Measurements from ENCODE around the gene KHDC4. TPM values are rescaled to one million over a fixed set of nuclear protein-coding genes. Genes with fewer than 3 reads are reported as not detected.

The KHDC4 gene
- total and polyA plus RNA-seq, 2 of the 4 experiments (the other 2 are of a cell fraction): 28.0 to 29.9 TPM

DNA sequence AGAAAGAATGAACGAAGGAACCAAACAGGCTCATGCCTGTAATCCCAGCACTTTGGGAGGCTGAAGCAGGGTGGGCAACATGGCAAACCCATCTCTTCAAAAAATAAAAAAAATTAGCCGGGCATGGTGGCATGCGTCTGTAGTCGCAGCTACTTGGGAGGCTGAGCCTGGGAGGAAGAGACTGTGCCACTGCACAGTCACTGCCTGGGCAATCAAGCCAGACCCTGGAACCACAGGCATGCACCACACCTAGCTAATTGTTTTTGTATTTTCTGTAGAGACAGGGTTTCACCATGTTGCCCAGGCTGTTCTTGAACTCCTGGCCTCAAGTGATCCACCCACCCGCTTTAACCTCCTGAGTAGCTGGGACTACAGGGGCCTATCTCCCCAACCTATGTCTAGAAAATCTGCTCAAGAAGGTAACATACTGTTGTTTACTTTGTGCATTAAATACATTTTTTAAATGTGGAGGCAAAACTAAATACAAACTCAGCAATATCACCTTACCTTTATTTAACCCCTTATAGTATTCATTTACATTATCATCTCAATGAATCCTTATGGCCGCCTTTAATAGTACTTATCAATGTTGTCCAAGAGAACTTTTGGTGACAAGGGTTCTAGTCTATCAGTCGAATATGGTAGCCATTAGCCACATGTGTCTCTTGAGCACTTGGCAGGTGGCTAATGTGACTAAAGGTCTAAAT is 2.7 kb downstream of the KHDC4 start:
- peaks cover 47% of the 10 kb centered on the region for H4K20me1 ChIP-seq (ENCODE audit: insufficient read depth, low read length)
- no peak overlapping the region for H3K18ac ChIP-seq (ENCODE audit: low read depth, low read length)
- in situ Hi-C loops (cut with MboI; ENCODE audit: low sequenced_read_pairs): no loop called here
- H3K4ac ChIP-seq (ENCODE audit: low read depth, low read length): no peak overlapping the region
- no peak overlapping the region for H2BK5ac ChIP-seq (ENCODE audit: low read depth, low read length, poor library complexity, severe bottlenecking)
- H3K27ac ChIP-seq (ENCODE audit: insufficient read depth, low read length): no peak overlapping the region
- H3K4me2 ChIP-seq (ENCODE audit: low read depth, low read length): peak overlapping the region; percentile 23; the same call in 1 of the 2 replicates
- H2AFZ ChIP-seq (replicated peaks; ENCODE audit: low read length, poor library complexity): no peak overlapping the region
- no peaks in the 10 kb centered on the region for H3K9me3 ChIP-seq (ENCODE audit: control insufficient read depth, insufficient read depth, low read length)
- DNase-seq (no peak), ATAC-seq (ENCODE audit: low read depth) (no peak)
- peaks cover 49% of the 10 kb centered on the region for H3K36me3 ChIP-seq (ENCODE audit: control insufficient read depth, insufficient read depth, low read length)
- intact Hi-C loops (cut with micrococcal nuclease): no loop called here
- H2AK5ac ChIP-seq (ENCODE audit: low read depth, low read length): no peak overlapping the region
- H3K14ac ChIP-seq (replicated peaks; ENCODE audit: low read depth, low read length): no peak overlapping the region
- CTCF ChIA-PET: no interaction called here
- H3K9me1 ChIP-seq (ENCODE audit: insufficient read depth, low read length): 0 out of 2 replicates have a peak, but pooled peaks cover 2% of the 10 kb centered on the region
- no peak overlapping the region for H4K91ac ChIP-seq (ENCODE audit: insufficient read depth, low read depth, low read length)
- no peak overlapping the region for H4K5ac ChIP-seq (ENCODE audit: low read depth, low read length)
- no peak overlapping the region for H3K23ac ChIP-seq (ENCODE audit: low read depth, low read length)
- H3K9ac ChIP-seq (ENCODE audit: low read depth, low read length): 0 out of 2 replicates have a peak overlapping the region, but pooled peaks have one; percentile 6
- TF ChIP-seq RCOR1 (IDR thresholded peaks at IDR 0.05; ENCODE audit: insufficient replicate concordance, low read length): no peak
- TF ChIP-seq RAD21 (IDR thresholded peaks at IDR 0.05; ENCODE audit: low read length): no peak
- no peak for TF ChIP-seq SMC3 (IDR thresholded peaks at IDR 0.05; ENCODE audit: low read depth, low read length)
- no peak for TF ChIP-seq CEBPB (IDR thresholded peaks at IDR 0.05; ENCODE audit: low read depth, low read length)
- TF ChIP-seq, protein P1, sequence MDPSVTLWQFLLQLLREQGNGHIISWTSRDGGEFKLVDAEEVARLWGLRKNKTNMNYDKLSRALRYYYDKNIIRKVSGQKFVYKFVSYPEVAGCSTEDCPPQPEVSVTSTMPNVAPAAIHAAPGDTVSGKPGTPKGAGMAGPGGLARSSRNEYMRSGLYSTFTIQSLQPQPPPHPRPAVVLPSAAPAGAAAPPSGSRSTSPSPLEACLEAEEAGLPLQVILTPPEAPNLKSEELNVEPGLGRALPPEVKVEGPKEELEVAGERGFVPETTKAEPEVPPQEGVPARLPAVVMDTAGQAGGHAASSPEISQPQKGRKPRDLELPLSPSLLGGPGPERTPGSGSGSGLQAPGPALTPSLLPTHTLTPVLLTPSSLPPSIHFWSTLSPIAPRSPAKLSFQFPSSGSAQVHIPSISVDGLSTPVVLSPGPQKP (IDR thresholded peaks at IDR 0.05; ENCODE audit: borderline replicate concordance, low read depth, low read length): no peak
- TF ChIP-seq NFE2L2 (IDR thresholded peaks at IDR 0.05; ENCODE audit: low read depth, low read length): no peak
- no peak for TF ChIP-seq POLR2A (IDR thresholded peaks at IDR 0.05; ENCODE audit: low read depth, low read length)
- no peak for TF ChIP-seq CTCF (conservative IDR thresholded peaks at IDR 0.05; ENCODE audit: low read depth, low read length)
- TF ChIP-seq MXI1 (IDR thresholded peaks at IDR 0.05; ENCODE audit: borderline replicate concordance, low read depth, low read length): no peak
- TF ChIP-seq MAZ (IDR thresholded peaks at IDR 0.05; ENCODE audit: borderline replicate concordance, low read depth, low read length): no peak
- TF ChIP-seq, protein P2, sequence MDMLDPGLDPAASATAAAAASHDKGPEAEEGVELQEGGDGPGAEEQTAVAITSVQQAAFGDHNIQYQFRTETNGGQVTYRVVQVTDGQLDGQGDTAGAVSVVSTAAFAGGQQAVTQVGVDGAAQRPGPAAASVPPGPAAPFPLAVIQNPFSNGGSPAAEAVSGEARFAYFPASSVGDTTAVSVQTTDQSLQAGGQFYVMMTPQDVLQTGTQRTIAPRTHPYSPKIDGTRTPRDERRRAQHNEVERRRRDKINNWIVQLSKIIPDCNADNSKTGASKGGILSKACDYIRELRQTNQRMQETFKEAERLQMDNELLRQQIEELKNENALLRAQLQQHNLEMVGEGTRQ (IDR thresholded peaks at IDR 0.05; ENCODE audit: low read depth, low read length): no peak
- TF ChIP-seq FOS (IDR thresholded peaks at IDR 0.05; ENCODE audit: low read depth, low read length): no peak
- no peak for TF ChIP-seq BHLHE40 (IDR thresholded peaks at IDR 0.05; ENCODE audit: low read depth, low read length)
- POLR2A ChIA-PET (ENCODE audit: unreplicated experiment): no interaction called here
- no peak overlapping the region for H2BK15ac ChIP-seq (ENCODE audit: low read depth, low read length)
- peaks cover 11 to 54% of the 10 kb centered on the region in 2 experiments; a peak in 3 of 4 replicates for H3K79me1 ChIP-seq (ENCODE audit: low read depth in 1 of 2, low read length in 2 of 2)
- 100% methylated on average over 1 of the region's 7 CpGs; no CpG with 5 or more reads in 1 of the 2 experiments for WGBS, 2 experiments (ENCODE audit: extremely low coverage in 2 of 2, insufficient read length in 1 of 2)
- H4K8ac ChIP-seq (ENCODE audit: low read depth in 2 of 2, low read length in 2 of 2): no peak overlapping the region
- no peak overlapping the region for H2AK9ac ChIP-seq (replicated peaks; ENCODE audit: low read depth, low read length, poor library complexity)
- H3K4me1 ChIP-seq (ENCODE audit: control insufficient read depth, insufficient read depth, low read length): peaks cover 7% of the 10 kb centered on the region; the same call in 1 of the 2 replicates
- H2BK20ac ChIP-seq (ENCODE audit: low read depth, low read length): no peak overlapping the region
- H3K27me3 ChIP-seq (ENCODE audit: control insufficient read depth, insufficient read depth, low read length): no peaks in the 10 kb centered on the region
- H2BK120ac ChIP-seq (ENCODE audit: low read depth, low read length): no peak overlapping the region
- dilution Hi-C loops (cut with HindIII; ENCODE audit: low sequenced_read_pairs, unreplicated experiment): no loop called here
- no peak overlapping the region for H3K56ac ChIP-seq (ENCODE audit: extremely low read depth, insufficient read depth, low read length)
- no TSS peak for BruUV-seq (replicated peaks)
- no peak overlapping the region for H3K4me3 ChIP-seq (ENCODE audit: insufficient read depth, low read depth, low read length)

Measured in IMR-90 (cell line).